GM19043 (cell line): ENCODE measurements around the gene ZNF420.

Experiments
- ATAC-seq: cut with Tn5 transposase; IDR thresholded peaks from one replicate; pipeline ENCODE4 v1.9.1; 2021; ENCODE audit warnings: low read depth; ENCODE audit not compliant: unreplicated experiment

The ZNF420 gene

GRCh38 chr19:37136111-37136510, 57.9 kb downstream of the ZNF420 start:
- ATAC-seq: no peak

GRCh38 chr19:37148214-37148613, 70.0 kb downstream of the ZNF420 start:
- ATAC-seq: no peak

- ATAC-seq: no peak
These were observed 81.9 kb downstream of the ZNF420 start for GRCh38 chr19:37160153-37160552.

- no peak for ATAC-seq
These were observed 87.4 kb downstream of the ZNF420 start for GRCh38 chr19:37165635-37166034.

GRCh38 chr19:37172368-37173366, 94.4 kb downstream of the ZNF420 start, which contains the start of gene ZNF585A:
TSS of gene ZNF585A (minus strand) at chr19:37172695. CDS start at chr19:37169910, 2,785 bp downstream.
- peak; percentile 95 for ATAC-seq
